Neural cell (in vitro differentiated cells): ENCODE results near the gene SP4.

Experiments used
- EP300 ChIP-seq: fragments of 450-650 bp; conservative IDR thresholded peaks from 2 replicates; pipeline ENCODE4 v1.6.1; 2014; ENCODE audit warnings: antibody characterized with exemption, mild to moderate bottlenecking, moderate library complexity; ENCODE audit not compliant: poor library complexity, severe bottlenecking
- EZH2 ChIP-seq: fragments of 200-600, 300-800 bp; shearing (Covaris generic), sonication (generic); IDR thresholded peaks from 2 replicates; pipeline ENCODE4 v1.6.1; 2014; ENCODE audit warnings: antibody characterized with exemption, low read length, borderline replicate concordance, mild to moderate bottlenecking; ENCODE audit not compliant: insufficient read depth, poor library complexity, severe bottlenecking
- MXI1 ChIP-seq: fragments of 450-650 bp; conservative IDR thresholded peaks from 2 replicates; pipeline ENCODE4 v1.6.1; 2014; ENCODE audit warnings: antibody characterized with exemption, mild to moderate bottlenecking; ENCODE audit not compliant: poor library complexity, severe bottlenecking
- RAD21 ChIP-seq: fragments of 450-650 bp; conservative IDR thresholded peaks from 2 replicates; pipeline ENCODE4 v1.6.1; 2014; ENCODE audit warnings: antibody characterized with exemption, mild to moderate bottlenecking, moderate library complexity
- SMC3 ChIP-seq: fragments of 450-650 bp; conservative IDR thresholded peaks from 2 replicates; pipeline ENCODE4 v1.6.1; 2014; ENCODE audit warnings: antibody characterized with exemption, mild to moderate bottlenecking, moderate library complexity; ENCODE audit not compliant: poor library complexity
- TF ChIP-seq, protein P1 (sequence below): fragments of 450-650 bp; IDR thresholded peaks from 2 replicates; pipeline ENCODE4 v1.5.1; 2014; ENCODE audit warnings: antibody characterized with exemption, mild to moderate bottlenecking, moderate library complexity; ENCODE audit not compliant: poor library complexity, severe bottlenecking
- TF ChIP-seq, protein P2 (sequence below): IDR thresholded peaks from 2 replicates; pipeline ENCODE4 v1.6.1; 2012; ENCODE audit warnings: borderline replicate concordance

DNA sequence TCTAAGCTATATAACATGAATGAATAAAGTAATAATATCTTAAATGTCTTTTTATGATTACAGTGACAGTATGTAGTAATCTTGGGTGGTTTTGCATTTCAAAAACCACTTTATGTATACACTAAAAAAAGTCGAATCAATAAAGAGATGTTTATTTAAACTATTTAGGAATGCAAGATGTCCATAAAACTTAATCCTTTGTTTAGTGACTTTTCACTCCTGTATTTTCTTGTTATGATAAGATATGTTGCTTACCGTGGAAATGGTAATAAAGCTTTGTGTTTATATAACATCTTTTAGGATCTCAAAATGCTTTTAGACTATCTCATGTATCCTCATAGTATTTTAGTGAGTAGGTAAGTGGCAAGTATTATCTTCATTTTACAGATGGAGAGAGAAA, 48.5 kb downstream of the SP4 start:
- TF ChIP-seq, protein P1, sequence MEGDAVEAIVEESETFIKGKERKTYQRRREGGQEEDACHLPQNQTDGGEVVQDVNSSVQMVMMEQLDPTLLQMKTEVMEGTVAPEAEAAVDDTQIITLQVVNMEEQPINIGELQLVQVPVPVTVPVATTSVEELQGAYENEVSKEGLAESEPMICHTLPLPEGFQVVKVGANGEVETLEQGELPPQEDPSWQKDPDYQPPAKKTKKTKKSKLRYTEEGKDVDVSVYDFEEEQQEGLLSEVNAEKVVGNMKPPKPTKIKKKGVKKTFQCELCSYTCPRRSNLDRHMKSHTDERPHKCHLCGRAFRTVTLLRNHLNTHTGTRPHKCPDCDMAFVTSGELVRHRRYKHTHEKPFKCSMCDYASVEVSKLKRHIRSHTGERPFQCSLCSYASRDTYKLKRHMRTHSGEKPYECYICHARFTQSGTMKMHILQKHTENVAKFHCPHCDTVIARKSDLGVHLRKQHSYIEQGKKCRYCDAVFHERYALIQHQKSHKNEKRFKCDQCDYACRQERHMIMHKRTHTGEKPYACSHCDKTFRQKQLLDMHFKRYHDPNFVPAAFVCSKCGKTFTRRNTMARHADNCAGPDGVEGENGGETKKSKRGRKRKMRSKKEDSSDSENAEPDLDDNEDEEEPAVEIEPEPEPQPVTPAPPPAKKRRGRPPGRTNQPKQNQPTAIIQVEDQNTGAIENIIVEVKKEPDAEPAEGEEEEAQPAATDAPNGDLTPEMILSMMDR, result no peak
- TF ChIP-seq, protein P2, sequence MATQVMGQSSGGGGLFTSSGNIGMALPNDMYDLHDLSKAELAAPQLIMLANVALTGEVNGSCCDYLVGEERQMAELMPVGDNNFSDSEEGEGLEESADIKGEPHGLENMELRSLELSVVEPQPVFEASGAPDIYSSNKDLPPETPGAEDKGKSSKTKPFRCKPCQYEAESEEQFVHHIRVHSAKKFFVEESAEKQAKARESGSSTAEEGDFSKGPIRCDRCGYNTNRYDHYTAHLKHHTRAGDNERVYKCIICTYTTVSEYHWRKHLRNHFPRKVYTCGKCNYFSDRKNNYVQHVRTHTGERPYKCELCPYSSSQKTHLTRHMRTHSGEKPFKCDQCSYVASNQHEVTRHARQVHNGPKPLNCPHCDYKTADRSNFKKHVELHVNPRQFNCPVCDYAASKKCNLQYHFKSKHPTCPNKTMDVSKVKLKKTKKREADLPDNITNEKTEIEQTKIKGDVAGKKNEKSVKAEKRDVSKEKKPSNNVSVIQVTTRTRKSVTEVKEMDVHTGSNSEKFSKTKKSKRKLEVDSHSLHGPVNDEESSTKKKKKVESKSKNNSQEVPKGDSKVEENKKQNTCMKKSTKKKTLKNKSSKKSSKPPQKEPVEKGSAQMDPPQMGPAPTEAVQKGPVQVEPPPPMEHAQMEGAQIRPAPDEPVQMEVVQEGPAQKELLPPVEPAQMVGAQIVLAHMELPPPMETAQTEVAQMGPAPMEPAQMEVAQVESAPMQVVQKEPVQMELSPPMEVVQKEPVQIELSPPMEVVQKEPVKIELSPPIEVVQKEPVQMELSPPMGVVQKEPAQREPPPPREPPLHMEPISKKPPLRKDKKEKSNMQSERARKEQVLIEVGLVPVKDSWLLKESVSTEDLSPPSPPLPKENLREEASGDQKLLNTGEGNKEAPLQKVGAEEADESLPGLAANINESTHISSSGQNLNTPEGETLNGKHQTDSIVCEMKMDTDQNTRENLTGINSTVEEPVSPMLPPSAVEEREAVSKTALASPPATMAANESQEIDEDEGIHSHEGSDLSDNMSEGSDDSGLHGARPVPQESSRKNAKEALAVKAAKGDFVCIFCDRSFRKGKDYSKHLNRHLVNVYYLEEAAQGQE, result no peak
- TF ChIP-seq MXI1 (no peak), RAD21 (no peak), SMC3 (no peak), EP300 (no peak), EZH2 (no peak)
